WERI-Rb-1 (cell line): ENCODE results near the gene LCMT1.
"Not testable (repeated sequence)": the region's sequence is repeated elsewhere in the genome, so short reads cannot be mapped to it uniquely, and the experiment has no call there.

Experiments
- DNase-seq: peaks from one replicate; pipeline ENCODE4 v3.0.0-alpha.2; 2020
- H3K27ac ChIP-seq: fragments of 250-450 bp; sonication (Bioruptor Pico); 2 replicates; pipeline ENCODE4 v1.5.1; 2020; ENCODE audit warnings: mild to moderate bottlenecking, moderate library complexity
- H3K27me3 ChIP-seq: fragments of 250-450 bp; sonication (Bioruptor Pico); 2 replicates; pipeline ENCODE4 v1.5.1; 2021; ENCODE audit warnings: mild to moderate bottlenecking, low read depth, moderate library complexity; ENCODE audit not compliant: insufficient read depth, severe bottlenecking
- H3K36me3 ChIP-seq: fragments of 250-450 bp; sonication (Bioruptor Pico); 2 replicates; pipeline ENCODE4 v1.5.1; 2020; ENCODE audit warnings: mild to moderate bottlenecking, moderate library complexity
- H3K4me3 ChIP-seq: 2 replicates; pipeline ENCODE4 v1.5.1; 2011; ENCODE audit warnings: low read depth, mild to moderate bottlenecking, control low read depth, low read length
- H3K9me3 ChIP-seq: fragments of 250-450 bp; sonication (Bioruptor Pico); 2 replicates; pipeline ENCODE4 v1.5.1; 2021; ENCODE audit warnings: mild to moderate bottlenecking, moderate library complexity; ENCODE audit not compliant: severe bottlenecking
- CTCF ChIP-seq: IDR thresholded peaks from 2 replicates; pipeline ENCODE4 v1.5.1; 2011; ENCODE audit warnings: low read depth, mild to moderate bottlenecking, control low read depth, inconsistent platforms, low read length

LCMT1 gene

GRCh38 chr16:25111403-25112166, at the start of gene LCMT1:
TSS of gene LCMT1 (plus strand) at chr16:25111742. CDS start at chr16:25111884, 142 bp downstream.
- no peaks in the 10 kb centered on the region; the same call in 1 of the 2 replicates for H3K36me3 ChIP-seq
- H3K4me3 ChIP-seq: peak within 1 kb of the TSS; percentile 57
- DNase-seq: peak; percentile 93
- no peak for TF ChIP-seq CTCF
- peak within 1 kb of the TSS; percentile 47 for H3K27ac ChIP-seq
- no peaks in the 10 kb centered on the region for H3K9me3 ChIP-seq
- H3K27me3 ChIP-seq: peaks cover 3% of the 10 kb centered on the region

- Histone ChIP-seq H3K9me3 (no peaks in the 10 kb centered on the region), H3K27me3 (no peaks in the 10 kb centered on the region), H3K4me3 (no peak overlapping the region), H3K27ac (no peak overlapping the region), H3K36me3 (no peaks in the 10 kb centered on the region)
- no peak for DNase-seq
- TF ChIP-seq CTCF: no peak
Observed at GRCh38 chr16:25063102-25063501, 48.4 kb upstream of the LCMT1 start.

- no peak overlapping the region for H3K4me3 ChIP-seq
- DNase-seq: no peak
- no peak for TF ChIP-seq CTCF
- no peaks in the 10 kb centered on the region for H3K27me3 ChIP-seq
- H3K9me3 ChIP-seq: no peaks in the 10 kb centered on the region
- no peaks in the 10 kb centered on the region for H3K36me3 ChIP-seq
- no peak overlapping the region for H3K27ac ChIP-seq
Observed at GRCh38 chr16:25063865-25064264, 47.7 kb upstream of the LCMT1 start.

- H3K27me3 ChIP-seq, DNase-seq, H3K27ac ChIP-seq, H3K4me3 ChIP-seq, H3K9me3 ChIP-seq, H3K36me3 ChIP-seq: not testable (repeated sequence)
Observed at GRCh38 chr16:25064281-25064680, 47.3 kb upstream of the LCMT1 start.

- H3K9me3 ChIP-seq: no peaks in the 10 kb centered on the region
- H3K36me3 ChIP-seq: no peaks in the 10 kb centered on the region
- H3K27ac ChIP-seq: no peak overlapping the region
- no peaks in the 10 kb centered on the region for H3K27me3 ChIP-seq
- DNase-seq: no peak
- no peak for TF ChIP-seq CTCF
- no peak overlapping the region for H3K4me3 ChIP-seq
Observed at GRCh38 chr16:25064937-25065336, 46.6 kb upstream of the LCMT1 start.

GRCh38 chr16:25065899-25066298, 45.6 kb upstream of the LCMT1 start:
- H3K9me3 ChIP-seq: no peaks in the 10 kb centered on the region
- H3K27me3 ChIP-seq: peaks cover 1% of the 10 kb centered on the region
- H3K4me3 ChIP-seq: no peak overlapping the region
- H3K36me3 ChIP-seq: no peaks in the 10 kb centered on the region
- peak; percentile 33 for DNase-seq
- TF ChIP-seq CTCF: peak; percentile 41; the same call in 1 of the 2 replicates
- no peak overlapping the region for H3K27ac ChIP-seq
